OCI-LY3 (cell line): ENCODE measurements around the gene CYP2E1.
"Not testable (repeated sequence)": the region's sequence is repeated elsewhere in the genome, so short reads cannot be mapped to it uniquely, and the experiment has no call there.

ENCODE experiments used
- EZH2phosphoT487 ChIP-seq: fragments of 200-600 bp; shearing (Covaris generic); IDR thresholded peaks from 2 replicates; pipeline ENCODE4 v1.6.1; 2018; ENCODE audit warnings: antibody characterized with exemption, mixed run types, low read depth
- TF ChIP-seq, protein P1 (sequence below): fragments of 200-600, 300-600 bp; sonication (generic); IDR thresholded peaks from 2 replicates; pipeline ENCODE4 v1.5.1; 2014; ENCODE audit warnings: antibody characterized with exemption, low read length, low read depth

DNA sequence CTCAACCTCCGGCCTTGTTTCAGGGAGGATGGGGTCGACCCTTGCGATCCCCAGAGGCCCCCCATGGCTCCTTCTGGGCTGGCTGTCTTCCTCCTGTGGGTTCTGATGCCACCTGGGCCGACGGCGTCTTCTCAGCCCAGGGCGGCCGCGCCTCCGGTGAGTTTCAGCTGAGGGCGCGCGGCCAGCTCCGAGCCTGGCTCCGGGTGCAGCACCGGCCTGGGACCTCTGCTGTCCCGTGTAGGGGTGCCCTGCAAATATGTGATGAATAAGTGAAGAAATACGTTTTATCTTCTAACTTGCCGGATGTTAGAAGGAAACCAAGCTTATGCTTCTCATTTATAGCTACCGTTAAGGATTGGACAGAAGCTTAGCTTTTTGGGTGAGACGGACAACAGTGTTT, 42.6 kb downstream of the CYP2E1 start:
- TF ChIP-seq, protein P1, sequence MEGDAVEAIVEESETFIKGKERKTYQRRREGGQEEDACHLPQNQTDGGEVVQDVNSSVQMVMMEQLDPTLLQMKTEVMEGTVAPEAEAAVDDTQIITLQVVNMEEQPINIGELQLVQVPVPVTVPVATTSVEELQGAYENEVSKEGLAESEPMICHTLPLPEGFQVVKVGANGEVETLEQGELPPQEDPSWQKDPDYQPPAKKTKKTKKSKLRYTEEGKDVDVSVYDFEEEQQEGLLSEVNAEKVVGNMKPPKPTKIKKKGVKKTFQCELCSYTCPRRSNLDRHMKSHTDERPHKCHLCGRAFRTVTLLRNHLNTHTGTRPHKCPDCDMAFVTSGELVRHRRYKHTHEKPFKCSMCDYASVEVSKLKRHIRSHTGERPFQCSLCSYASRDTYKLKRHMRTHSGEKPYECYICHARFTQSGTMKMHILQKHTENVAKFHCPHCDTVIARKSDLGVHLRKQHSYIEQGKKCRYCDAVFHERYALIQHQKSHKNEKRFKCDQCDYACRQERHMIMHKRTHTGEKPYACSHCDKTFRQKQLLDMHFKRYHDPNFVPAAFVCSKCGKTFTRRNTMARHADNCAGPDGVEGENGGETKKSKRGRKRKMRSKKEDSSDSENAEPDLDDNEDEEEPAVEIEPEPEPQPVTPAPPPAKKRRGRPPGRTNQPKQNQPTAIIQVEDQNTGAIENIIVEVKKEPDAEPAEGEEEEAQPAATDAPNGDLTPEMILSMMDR: not testable (repeated sequence)
- not testable (repeated sequence) for TF ChIP-seq EZH2phosphoT487
